Osteoblast (primary cell): ENCODE data around the gene ESD. TPM values are rescaled to one million over a fixed set of nuclear protein-coding genes. Genes with fewer than 3 reads are reported as not detected.

Source experiments
- DNase-seq: peaks from one replicate; pipeline ENCODE4 v3.0.0; 2011; ENCODE audit warnings: low spot score, mixed read lengths; ENCODE audit not compliant: insufficient read length; ENCODE audit errors: missing footprints
- H2AFZ ChIP-seq: 2 replicates; pipeline ENCODE4 v1.6.0; 2011; ENCODE audit warnings: mild to moderate bottlenecking, low read length
- H3K27ac ChIP-seq: 2 replicates; pipeline ENCODE4 v1.5.1; 2011; ENCODE audit warnings: mild to moderate bottlenecking, low read depth, low read length, moderate library complexity
- H3K27me3 ChIP-seq: 2 replicates; pipeline ENCODE4 v1.6.0; 2012; ENCODE audit warnings: mild to moderate bottlenecking, control low read depth, inconsistent platforms, low read length, moderate library complexity; ENCODE audit not compliant: insufficient read depth
- H3K36me3 ChIP-seq: 2 replicates; pipeline ENCODE4 v1.5.1; 2011; ENCODE audit warnings: mild to moderate bottlenecking, low read length, control low read depth, moderate library complexity; ENCODE audit not compliant: insufficient read depth
- H3K4me1 ChIP-seq: 2 replicates; pipeline ENCODE4 v1.5.1; 2011; ENCODE audit warnings: mild to moderate bottlenecking, low read length, control low read depth, moderate library complexity; ENCODE audit not compliant: insufficient read depth
- H3K4me2 ChIP-seq: 2 replicates; pipeline ENCODE4 v1.6.0; 2011; ENCODE audit warnings: mild to moderate bottlenecking, low read length; ENCODE audit not compliant: insufficient read depth
- H3K4me3 ChIP-seq: fragments of 200-600 bp; sonication (generic); 3 replicates; pipeline ENCODE4 v1.5.1; 2012; ENCODE audit warnings: mild to moderate bottlenecking, low read length, inconsistent platforms; ENCODE audit not compliant: insufficient read depth
- H3K79me2 ChIP-seq: 2 replicates; pipeline ENCODE4 v1.6.0; 2012; ENCODE audit warnings: mild to moderate bottlenecking, low read length, control low read depth, inconsistent platforms; ENCODE audit not compliant: insufficient read depth
- H3K9me3 ChIP-seq: 2 replicates; pipeline ENCODE4 v1.5.1; 2011; ENCODE audit warnings: low read depth, low read length, control low read depth
- H4K20me1 ChIP-seq: 2 replicates; pipeline ENCODE4 v1.6.0; 2012; ENCODE audit warnings: mild to moderate bottlenecking, low read length, control low read depth; ENCODE audit not compliant: insufficient read depth
- total RNA-seq: library from RNA; depleted of rRNA; stranded (reverse); fragments of >200 nt; gene quantifications from 2 replicates; pipeline ENCODE4 v1.2.3, GENCODE V29; 2012
- TF ChIP-seq, protein P1 (sequence below): IDR thresholded peaks from 2 replicates; pipeline ENCODE4 v1.5.1; 2011; ENCODE audit warnings: mild to moderate bottlenecking, low read depth, low read length, moderate library complexity; ENCODE audit errors: extremely low read depth

ESD gene
- total RNA-seq, 1 donor, result 130 TPM

DNA sequence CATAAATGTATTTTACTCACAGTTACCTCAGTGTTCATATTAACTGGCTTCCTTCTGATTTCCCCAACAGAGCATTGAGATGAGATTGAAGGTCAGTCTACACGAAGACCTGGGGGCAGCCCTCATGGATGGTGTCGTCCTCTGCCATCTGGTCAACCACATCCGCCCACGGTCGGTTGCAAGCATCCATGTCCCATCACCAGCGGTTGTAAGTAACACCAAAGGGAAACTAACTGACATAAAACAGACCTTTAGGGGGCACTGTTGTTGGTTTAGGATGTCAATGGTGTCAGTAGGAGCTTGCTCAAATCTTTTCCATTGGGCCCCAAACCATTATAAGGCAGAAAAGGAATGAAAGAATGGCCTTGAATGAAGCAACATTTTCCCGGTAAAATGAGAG, 68.2 kb downstream of the ESD start:
- Histone ChIP-seq H3K79me2 (no peaks in the 10 kb centered on the region), H3K4me3 (no peak overlapping the region), H3K9me3 (no peaks in the 10 kb centered on the region), H3K27me3 (no peaks in the 10 kb centered on the region), H3K27ac (no peak overlapping the region), H2AFZ (no peak overlapping the region), H3K4me1 (no peaks in the 10 kb centered on the region), H4K20me1 (no peaks in the 10 kb centered on the region), H3K36me3 (peaks cover 22% of the 10 kb centered on the region), H3K4me2 (no peak overlapping the region)
- DNase-seq, result peak; percentile 17
- TF ChIP-seq, protein P1, sequence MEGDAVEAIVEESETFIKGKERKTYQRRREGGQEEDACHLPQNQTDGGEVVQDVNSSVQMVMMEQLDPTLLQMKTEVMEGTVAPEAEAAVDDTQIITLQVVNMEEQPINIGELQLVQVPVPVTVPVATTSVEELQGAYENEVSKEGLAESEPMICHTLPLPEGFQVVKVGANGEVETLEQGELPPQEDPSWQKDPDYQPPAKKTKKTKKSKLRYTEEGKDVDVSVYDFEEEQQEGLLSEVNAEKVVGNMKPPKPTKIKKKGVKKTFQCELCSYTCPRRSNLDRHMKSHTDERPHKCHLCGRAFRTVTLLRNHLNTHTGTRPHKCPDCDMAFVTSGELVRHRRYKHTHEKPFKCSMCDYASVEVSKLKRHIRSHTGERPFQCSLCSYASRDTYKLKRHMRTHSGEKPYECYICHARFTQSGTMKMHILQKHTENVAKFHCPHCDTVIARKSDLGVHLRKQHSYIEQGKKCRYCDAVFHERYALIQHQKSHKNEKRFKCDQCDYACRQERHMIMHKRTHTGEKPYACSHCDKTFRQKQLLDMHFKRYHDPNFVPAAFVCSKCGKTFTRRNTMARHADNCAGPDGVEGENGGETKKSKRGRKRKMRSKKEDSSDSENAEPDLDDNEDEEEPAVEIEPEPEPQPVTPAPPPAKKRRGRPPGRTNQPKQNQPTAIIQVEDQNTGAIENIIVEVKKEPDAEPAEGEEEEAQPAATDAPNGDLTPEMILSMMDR, result peak; percentile 43

- Histone ChIP-seq H3K27me3 (no peaks in the 10 kb centered on the region), H2AFZ (no peak overlapping the region), H3K4me2 (no peak overlapping the region), H3K4me3 (no peak overlapping the region), H3K9me3 (no peaks in the 10 kb centered on the region), H3K4me1 (no peaks in the 10 kb centered on the region), H3K79me2 (no peaks in the 10 kb centered on the region), H3K27ac (no peak overlapping the region), H3K36me3 (peaks cover 22% of the 10 kb centered on the region), H4K20me1 (peaks cover 3% of the 10 kb centered on the region)
- TF ChIP-seq, protein P1, result no peak
- DNase-seq, result no peak
These were observed 70.6 kb downstream of the ESD start for GRCh38 chr13:46726347-46726746.

Other genes with a start within 250 kb of the ESD start
- 6.9 and 7.1 TPM in 2 replicates for gene LRCH1, start 244.0 kb downstream of the ESD start, total RNA-seq
- under 0.01 TPM in 2 replicates for gene HTR2A, start 99.9 kb upstream of the ESD start, total RNA-seq